K562 treated with DMSO at 1 percent for 12 hours (cell line): ENCODE measurements around the gene GATAD1. TPM values are rescaled to one million over a fixed set of nuclear protein-coding genes. Genes with fewer than 3 reads are reported as not detected.

Experiments
- total RNA-seq: library from RNA; unstranded; fragments of 300-600 nt; gene quantifications from 2 replicates; pipeline ENCODE4 v1.2.3, GENCODE V29; 2022; ENCODE audit not compliant: insufficient read depth

Gene GATAD1
- total RNA-seq = 17.1 and 44.5 TPM in 2 replicates

GRCh38 chr7:92447345-92448204, at the start of gene GATAD1:
TSS of gene GATAD1 (plus strand) at chr7:92447482. CDS start at chr7:92447730, 248 bp downstream.

GRCh38 chr7:92477681-92478080, 30.4 kb downstream of the GATAD1 start, which contains the start of gene ERVW-1:
TSS of gene ERVW-1 (minus strand) at chr7:92477946. CDS start at chr7:92470381, 7,565 bp downstream.

Other genes with a start within 250 kb of the GATAD1 start
- 6.3 and 24.5 TPM in 2 replicates for gene KRIT1, start 201.6 kb upstream of the GATAD1 start, total RNA-seq
- gene ANKIB1, start 201.5 kb upstream of the GATAD1 start, total RNA-seq = 4.6 and 18.2 TPM in 2 replicates
- gene ERVW-1, start 30.5 kb downstream of the GATAD1 start, total RNA-seq = 1.2 TPM in 1 of 2 replicates, not detected in the other
- gene PEX1, start 81.0 kb downstream of the GATAD1 start, total RNA-seq = 8.0 and 26.5 TPM in 2 replicates
- 7.1 and 17.9 TPM in 2 replicates for gene RBM48, start 81.3 kb downstream of the GATAD1 start, total RNA-seq
- gene FAM133B, start 142.9 kb downstream of the GATAD1 start, total RNA-seq = 19.6 and 29.6 TPM in 2 replicates